AG04450 (cell line): Measurements from ENCODE around the gene WNK2. TPM values are rescaled to one million over a fixed set of nuclear protein-coding genes. Genes with fewer than 3 reads are reported as not detected.
"Not testable (repeated sequence)": the region's sequence is repeated elsewhere in the genome, so short reads cannot be mapped to it uniquely, and the experiment has no call there.

Experiments used
- CTCF ChIA-PET: fragments of 300-600, 350-600 bp; formaldehyde crosslinking; extraction: SDS; loops from one replicate; lab custom pipeline; 2022; ENCODE audit warnings: antibody characterized with exemption, inconsistent platforms; lab: Charles Lee
- POLR2A ChIA-PET: fragments of 350-600 bp; formaldehyde crosslinking; extraction: SDS; loops from one replicate; lab custom pipeline; 2021; ENCODE audit warnings: antibody characterized with exemption, inconsistent platforms; lab: Yijun Ruan, JAX
- DNase-seq: peaks from one replicate; pipeline ENCODE4 v3.0.0-alpha.2; 2011; ENCODE audit warnings: low read depth, low spot score
- H3K27ac ChIP-seq: one replicate; pipeline ENCODE4 v1.5.1; 2012; ENCODE audit warnings: low read depth, low read length, control low read depth
- H3K27me3 ChIP-seq: one replicate; pipeline ENCODE4 v1.6.0; 2012; ENCODE audit warnings: low read length; ENCODE audit not compliant: control insufficient read depth, insufficient read depth
- H3K4me3 ChIP-seq: 2 replicates; pipeline ENCODE4 v1.5.1; 2011; ENCODE audit warnings: mild to moderate bottlenecking, low read depth, low read length, control low read depth
- H3K9me3 ChIP-seq: 2 replicates; pipeline ENCODE4 v1.5.1; 2012; ENCODE audit warnings: low read length; ENCODE audit not compliant: control insufficient read depth, insufficient read depth
- polyA plus RNA-seq: library from polyadenylated mRNA; depleted of rRNA; stranded (reverse); fragments of >200 nt; gene quantifications from 2 replicates; pipeline ENCODE4 v1.2.3, GENCODE V29; 2011
- TF ChIP-seq, protein P1 (sequence below): IDR thresholded peaks from 2 replicates; pipeline ENCODE4 v1.5.1; 2011; ENCODE audit warnings: low read depth, low read length, control low read depth, inconsistent platforms

WNK2 gene
- polyA plus RNA-seq, 1 experiment = not detected

DNA sequence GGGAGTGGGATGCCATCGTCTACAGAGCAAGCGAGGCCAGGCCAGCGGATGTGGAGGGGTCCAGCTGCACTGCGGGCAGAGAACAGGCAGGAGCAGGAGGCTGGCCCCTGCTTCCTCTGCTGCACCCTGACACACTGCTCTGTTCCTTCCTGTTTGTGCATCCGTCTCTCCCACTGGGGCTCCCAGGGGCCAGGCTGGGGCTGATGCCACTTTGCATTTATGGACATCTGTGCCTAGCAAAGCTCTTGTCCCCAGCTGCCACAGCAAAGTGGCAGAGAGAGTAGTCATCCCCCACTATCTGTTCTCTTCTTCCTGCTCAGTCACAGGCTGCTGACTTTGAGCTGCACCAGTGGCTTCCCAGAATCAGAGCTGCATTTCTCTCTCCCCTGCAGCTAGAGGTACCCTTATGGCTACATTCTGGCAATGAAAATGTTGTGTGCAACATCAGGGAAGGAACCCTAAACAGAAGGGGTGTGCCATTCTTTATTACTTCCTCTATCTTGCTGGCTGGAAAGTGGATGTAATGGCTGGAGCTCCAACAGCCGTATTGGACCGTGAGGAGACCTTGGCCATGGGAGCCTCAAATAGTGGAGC is 45.7 kb upstream of the WNK2 start:
- CTCF ChIA-PET = interaction anchor here (1.9 kb wide), 1 partner anchor 29 kb away, joined by 9 read pairs; no protein-coding TSS in a partner anchor
- no peak overlapping the region for H3K27ac ChIP-seq

DNA sequence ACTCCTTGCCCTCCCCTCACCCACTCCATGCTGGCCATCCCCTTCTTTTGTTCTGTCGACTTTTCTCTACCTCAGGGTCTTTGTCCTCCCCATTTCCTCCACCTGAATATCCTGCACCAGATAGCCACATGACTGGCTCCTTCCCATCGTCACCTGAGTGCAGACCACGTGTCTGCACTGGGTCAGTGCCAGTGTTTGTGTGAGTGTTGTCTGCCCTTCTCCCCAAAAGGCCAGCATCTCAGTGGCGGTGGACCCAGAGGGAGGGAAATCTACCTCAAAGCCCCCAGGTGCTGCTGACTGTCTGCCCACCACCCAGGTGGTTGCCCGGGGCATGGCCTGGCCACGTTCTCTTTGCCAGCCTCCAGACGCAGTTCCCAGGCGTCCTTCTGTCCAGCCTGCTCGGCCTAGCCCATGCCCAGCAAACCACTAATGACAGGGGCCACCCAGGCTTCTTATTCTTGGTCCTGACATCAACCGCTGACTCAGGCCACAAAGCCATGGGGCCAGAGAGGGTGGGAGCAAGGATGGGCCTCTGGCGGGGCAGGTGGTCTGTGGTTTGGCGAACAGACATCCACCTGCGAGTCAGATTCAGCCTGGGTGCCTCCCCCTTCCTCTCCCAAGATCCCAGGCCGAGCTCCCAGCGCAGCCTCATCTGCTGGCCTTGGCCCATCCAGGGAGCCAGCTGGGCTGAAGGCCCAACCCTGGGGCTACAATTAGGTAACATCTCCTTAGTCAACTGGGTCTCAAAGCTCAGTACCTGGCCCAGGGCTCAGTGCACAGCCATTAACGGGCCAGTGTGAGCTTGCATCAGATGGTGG is 44.4 kb upstream of the WNK2 start:
- POLR2A ChIA-PET = no interaction called here
- Histone ChIP-seq H3K27ac (no peak overlapping the region), H3K4me3 (no peak overlapping the region), H3K27me3 (no peaks in the 10 kb centered on the region), H3K9me3 (peaks cover 6% of the 10 kb centered on the region)
- no peak for DNase-seq
- CTCF ChIA-PET = interaction anchor here (1.9 kb wide), 1 partner anchor 30 kb away, joined by 9 read pairs; no protein-coding TSS in a partner anchor
- TF ChIP-seq, protein P1, sequence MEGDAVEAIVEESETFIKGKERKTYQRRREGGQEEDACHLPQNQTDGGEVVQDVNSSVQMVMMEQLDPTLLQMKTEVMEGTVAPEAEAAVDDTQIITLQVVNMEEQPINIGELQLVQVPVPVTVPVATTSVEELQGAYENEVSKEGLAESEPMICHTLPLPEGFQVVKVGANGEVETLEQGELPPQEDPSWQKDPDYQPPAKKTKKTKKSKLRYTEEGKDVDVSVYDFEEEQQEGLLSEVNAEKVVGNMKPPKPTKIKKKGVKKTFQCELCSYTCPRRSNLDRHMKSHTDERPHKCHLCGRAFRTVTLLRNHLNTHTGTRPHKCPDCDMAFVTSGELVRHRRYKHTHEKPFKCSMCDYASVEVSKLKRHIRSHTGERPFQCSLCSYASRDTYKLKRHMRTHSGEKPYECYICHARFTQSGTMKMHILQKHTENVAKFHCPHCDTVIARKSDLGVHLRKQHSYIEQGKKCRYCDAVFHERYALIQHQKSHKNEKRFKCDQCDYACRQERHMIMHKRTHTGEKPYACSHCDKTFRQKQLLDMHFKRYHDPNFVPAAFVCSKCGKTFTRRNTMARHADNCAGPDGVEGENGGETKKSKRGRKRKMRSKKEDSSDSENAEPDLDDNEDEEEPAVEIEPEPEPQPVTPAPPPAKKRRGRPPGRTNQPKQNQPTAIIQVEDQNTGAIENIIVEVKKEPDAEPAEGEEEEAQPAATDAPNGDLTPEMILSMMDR = no peak

More for the DNA sequence above, 45.7 kb upstream of the WNK2 start:
- H3K9me3 ChIP-seq = peaks cover 6% of the 10 kb centered on the region
- no peak for DNase-seq
- H3K27me3 ChIP-seq = no peaks in the 10 kb centered on the region
- H3K4me3 ChIP-seq = no peak overlapping the region
- TF ChIP-seq, protein P1 = no peak
- POLR2A ChIA-PET = no interaction called here

DNA sequence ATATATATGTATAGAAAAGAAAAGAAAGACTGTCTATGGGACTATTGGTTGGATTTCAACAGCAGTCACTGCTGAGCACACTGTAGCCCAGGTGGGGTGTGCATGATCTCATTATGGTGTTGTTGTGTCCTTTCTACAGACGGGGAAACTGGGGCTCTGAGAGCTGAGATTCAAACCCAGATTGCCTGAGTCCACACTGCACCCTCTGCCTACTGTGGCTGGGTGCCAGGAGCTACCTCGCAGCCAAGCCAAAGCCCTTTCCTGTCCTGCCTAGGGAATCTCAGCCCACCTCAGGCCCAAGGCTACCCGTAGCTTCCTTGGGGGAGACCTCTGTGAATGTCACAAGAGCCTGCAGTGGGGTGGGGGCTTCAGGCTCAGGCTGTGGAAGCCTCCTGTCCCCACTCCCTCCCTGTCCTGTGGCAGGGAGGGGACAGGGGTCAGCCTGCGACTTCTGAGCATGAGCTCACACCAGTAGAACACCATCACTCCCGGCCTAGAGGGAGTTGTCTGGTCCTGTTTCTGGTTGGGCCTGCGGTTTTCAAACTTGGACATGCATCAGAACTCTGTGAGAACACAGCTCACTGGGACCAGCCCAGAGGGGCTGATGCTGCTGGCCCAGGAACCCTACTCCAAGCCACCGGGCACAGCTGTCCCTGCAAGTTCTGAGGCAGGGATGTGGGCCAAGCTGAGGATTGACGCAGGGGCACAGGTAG is 42.0 kb upstream of the WNK2 start:
- TF ChIP-seq, protein P1 = no peak
- ChIA-PET CTCF (interaction anchor here (0.5 to 1.4 kb wide), 3 partner anchors 12 to 33 kb away, joined by 3 to 5 read pairs (median 4); no protein-coding TSS in a partner anchor), POLR2A (no interaction called here)
- DNase-seq = no peak
- H3K27me3 ChIP-seq = no peaks in the 10 kb centered on the region
- H3K4me3 ChIP-seq = no peak overlapping the region
- peaks cover 6% of the 10 kb centered on the region for H3K9me3 ChIP-seq
- H3K27ac ChIP-seq = no peak overlapping the region

DNA sequence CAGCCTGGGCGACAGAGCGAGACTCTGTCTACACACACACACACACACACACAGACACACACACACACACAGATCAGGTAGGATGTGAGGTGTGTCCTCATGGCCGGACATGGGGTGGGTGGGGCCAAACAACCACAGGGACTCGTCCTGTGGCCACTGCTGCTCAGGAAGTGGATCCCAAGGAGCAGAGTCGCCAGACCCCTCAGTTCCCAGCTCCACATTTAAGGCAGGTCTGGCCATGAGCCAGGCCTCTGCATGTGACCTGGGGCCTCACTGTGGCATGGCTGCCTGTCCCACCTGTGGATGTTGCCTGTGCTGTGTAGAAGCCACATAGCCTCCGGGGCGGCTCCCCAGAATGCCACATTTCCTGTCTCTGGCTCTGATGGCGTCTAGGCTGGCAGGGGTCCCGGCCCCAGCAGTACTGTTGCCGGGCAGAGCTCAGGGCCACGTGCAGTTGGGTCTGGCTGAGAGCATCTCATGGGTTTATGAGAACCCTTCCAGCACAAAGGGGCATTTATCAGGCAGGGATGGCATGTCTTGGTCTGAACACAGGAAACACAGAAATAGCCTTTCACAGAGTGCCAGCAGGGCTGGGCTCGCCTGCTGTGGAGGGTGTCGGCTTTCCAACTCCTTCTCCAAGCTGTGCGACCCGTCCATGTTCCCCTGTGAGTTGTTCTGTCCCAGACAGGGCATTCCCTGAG is 40.0 kb upstream of the WNK2 start:
- Histone ChIP-seq H3K4me3 (no peak overlapping the region), H3K9me3 (peaks cover 7% of the 10 kb centered on the region), H3K27ac (no peak overlapping the region), H3K27me3 (no peaks in the 10 kb centered on the region)
- POLR2A ChIA-PET = interaction anchor here (0.8 to 1.0 kb wide), 2 partner anchors 10 to 24 kb away, joined by 3 to 4 read pairs; partner anchors contain the start of gene NINJ1
- CTCF ChIA-PET = interaction anchor here (0.6 kb wide), 1 partner anchor 26 kb away, joined by 3 read pairs; no protein-coding TSS in a partner anchor
- TF ChIP-seq, protein P1 = no peak
- no peak for DNase-seq

DNA sequence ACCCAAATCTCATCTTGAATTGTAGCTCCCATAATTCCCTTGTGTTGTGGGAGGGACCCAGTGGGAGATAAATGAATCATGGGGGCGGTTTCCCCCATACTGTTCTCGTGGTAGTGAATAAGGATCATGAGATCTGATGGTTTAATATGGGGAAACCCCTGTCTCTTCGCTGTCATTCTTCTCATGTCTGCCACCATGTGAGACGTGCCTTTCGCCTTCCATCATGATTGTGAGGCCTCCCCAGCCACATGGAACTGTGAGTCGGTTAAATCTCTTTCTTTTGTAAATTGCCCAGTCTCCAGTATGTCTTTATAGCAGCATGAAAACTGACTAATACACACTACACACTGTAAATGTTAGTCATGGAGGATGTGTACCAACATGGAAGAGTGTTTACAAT is 37.2 kb upstream of the WNK2 start:
- H3K27me3 ChIP-seq, DNase-seq, CTCF ChIA-PET: not testable (repeated sequence)

More for the DNA sequence above, 37.2 kb upstream of the WNK2 start:
- H3K27ac ChIP-seq, H3K4me3 ChIP-seq, POLR2A ChIA-PET, H3K9me3 ChIP-seq: not testable (repeated sequence)
